ENCODE results near the gene HS3ST1.

HS3ST1 gene

GRCh38 chr4:11430536-11430935 is 1.8 kb upstream of the HS3ST1 start:
- no peak for DNase-seq

- no peak for DNase-seq
Observed at GRCh38 chr4:11429699-11430045, 978 bp upstream of the HS3ST1 start.

- peak; percentile 2 to 13 for DNase-seq
Observed at GRCh38 chr4:11428899-11429698, 405 bp upstream of the HS3ST1 start.

GRCh38 chr4:11427121-11427996 is 1.3 kb downstream of the HS3ST1 start:
- DNase-seq: no peak

- DNase-seq: no peak
Observed at GRCh38 chr4:11426731-11427120, 2.0 kb downstream of the HS3ST1 start.

- DNase-seq: no peak
Observed at GRCh38 chr4:11426003-11426402, 2.7 kb downstream of the HS3ST1 start.

GRCh38 chr4:11424856-11425255 is 3.8 kb downstream of the HS3ST1 start:
- no peak for DNase-seq

- peak in 1 of 2 donors; percentile 16 for DNase-seq
Observed at GRCh38 chr4:11424000-11424399, 4.7 kb downstream of the HS3ST1 start.

GRCh38 chr4:11423465-11423864 is 5.2 kb downstream of the HS3ST1 start:
- DNase-seq: no peak

GRCh38 chr4:11421116-11421515 is 7.6 kb downstream of the HS3ST1 start:
- DNase-seq: no peak

- no peak for DNase-seq
Observed at GRCh38 chr4:11420327-11420726, 8.4 kb downstream of the HS3ST1 start.

GRCh38 chr4:11418610-11419009 is 10.1 kb downstream of the HS3ST1 start:
- no peak for DNase-seq

GRCh38 chr4:11416767-11417113 is 12.0 kb downstream of the HS3ST1 start:
- DNase-seq: no peak

- DNase-seq: no peak
Observed at GRCh38 chr4:11416071-11416766, 12.5 kb downstream of the HS3ST1 start.

GRCh38 chr4:11415409-11416070 is 13.2 kb downstream of the HS3ST1 start:
- DNase-seq: no peak

GRCh38 chr4:11412211-11412610 is 16.5 kb downstream of the HS3ST1 start:
- no peak for DNase-seq

- no peak for DNase-seq
Observed at GRCh38 chr4:11409632-11410031, 19.1 kb downstream of the HS3ST1 start.

- no peak for DNase-seq
Observed at GRCh38 chr4:11408233-11408967, 20.3 kb downstream of the HS3ST1 start.

GRCh38 chr4:11407551-11407950 is 21.1 kb downstream of the HS3ST1 start:
- DNase-seq: no peak

- no peak for DNase-seq
Observed at GRCh38 chr4:11404431-11404830, 24.3 kb downstream of the HS3ST1 start.

- DNase-seq: no peak
Observed at GRCh38 chr4:11402192-11402591, 26.5 kb downstream of the HS3ST1 start.

GRCh38 chr4:11399461-11399971 is 29.2 kb downstream of the HS3ST1 start:
- DNase-seq: no peak
